CD14-positive monocyte (primary cell): ENCODE measurements around the gene CLVS2. TPM values are rescaled to one million over a fixed set of nuclear protein-coding genes. Genes with fewer than 3 reads are reported as not detected.

ENCODE experiments used
- DNase-seq, 3 donors: peaks; one replicate each; pipeline ENCODE4 v3.0.0-alpha.2; 2011 to 2022
- H2AFZ ChIP-seq: 2 replicates; pipeline ENCODE4 v1.6.0; 2012; ENCODE audit warnings: mild to moderate bottlenecking, low read depth, low read length, inconsistent platforms; ENCODE audit not compliant: insufficient read depth, poor library complexity, severe bottlenecking
- H3K27ac ChIP-seq, 2 donors: 1 replicate in 1 of 2; 2 replicates in 1 of 2; pipeline ENCODE4 v1.5.1; 2012 to 2013; ENCODE audit warnings: low read length in 2 of 2, control low read depth in 1 of 2, inconsistent platforms in 1 of 2, low read depth in 1 of 2, mild to moderate bottlenecking in 1 of 2
- H3K27me3 ChIP-seq, 2 donors: one replicate each; pipeline versions ENCODE4 v1.6.0 to v1.6.1; 2011 to 2013; ENCODE audit warnings: low read length in 2 of 2; ENCODE audit not compliant: control insufficient read depth in 2 of 2, insufficient read depth in 2 of 2
- H3K36me3 ChIP-seq, 2 donors: replicated peaks in 1 of 2; 1 replicate in 1 of 2; 2 replicates in 1 of 2; pipeline versions ENCODE4 v1.5.1 to v1.6.1; 2012 to 2013; ENCODE audit warnings: low read length in 2 of 2, control low read depth in 1 of 2, inconsistent platforms in 1 of 2, mild to moderate bottlenecking in 1 of 2; ENCODE audit not compliant: insufficient read depth in 2 of 2, control insufficient read depth in 1 of 2
- H3K4me1 ChIP-seq, 2 donors: 1 replicate in 1 of 2; 2 replicates in 1 of 2; pipeline versions ENCODE4 v1.5.1 to v1.6.1; 2012 to 2013; ENCODE audit warnings: low read length in 2 of 2, control low read depth in 1 of 2, inconsistent platforms in 1 of 2, mild to moderate bottlenecking in 1 of 2, moderate library complexity in 1 of 2; ENCODE audit not compliant: insufficient read depth in 2 of 2, control insufficient read depth in 1 of 2
- H3K4me2 ChIP-seq: replicated peaks from 2 replicates; pipeline ENCODE3; 2012; ENCODE audit warnings: low read length, moderate library complexity, mild to moderate bottlenecking; ENCODE audit not compliant: poor library complexity, severe bottlenecking; ENCODE audit errors: extremely low read depth
- H3K4me3 ChIP-seq, 3 experiments: fragments of 200-600 bp in 1 of 3; sonication (generic) in 1 of 3; replicated peaks in 1 of 3; 1 replicate in 2 of 3; 2 replicates in 1 of 3; pipeline ENCODE4 v1.5.1; 2011 to 2013; ENCODE audit warnings: low read length in 3 of 3, mild to moderate bottlenecking in 3 of 3, control low read depth in 2 of 3, low read depth in 2 of 3, inconsistent platforms in 1 of 3, moderate library complexity in 1 of 3
- H3K79me2 ChIP-seq: 2 replicates; pipeline ENCODE4 v1.6.0; 2012; ENCODE audit warnings: mild to moderate bottlenecking, control low read depth, inconsistent platforms, low read length, moderate library complexity; ENCODE audit not compliant: insufficient read depth
- H3K9ac ChIP-seq: 2 replicates; pipeline ENCODE4 v1.6.0; 2017; ENCODE audit warnings: low read length, mild to moderate bottlenecking; ENCODE audit not compliant: insufficient read depth, poor library complexity, severe bottlenecking
- H3K9me3 ChIP-seq, 2 donors: replicated peaks in 1 of 2; 1 replicate in 1 of 2; 2 replicates in 1 of 2; pipeline versions ENCODE4 v1.5.1 to v1.6.1; 2012 to 2013; ENCODE audit warnings: low read length in 2 of 2, control low read depth in 1 of 2; ENCODE audit not compliant: control insufficient read depth in 1 of 2, insufficient read depth in 1 of 2
- H4K20me1 ChIP-seq: 2 replicates; pipeline ENCODE4 v1.6.0; 2012; ENCODE audit warnings: mild to moderate bottlenecking, low read length, control low read depth, moderate library complexity; ENCODE audit not compliant: insufficient read depth
- H3K27ac Mint-ChIP-seq, 7 donors: one replicate each; pipeline ENCODE4 v1.8.0; 2020; ENCODE audit warnings: mild to moderate bottlenecking in 7 of 7, mixed read lengths in 7 of 7, moderate library complexity in 6 of 7, inconsistent platforms in 2 of 7
- H3K27me3 Mint-ChIP-seq, 3 donors: one replicate each; pipeline ENCODE4 v1.8.0; 2021 to 2022; ENCODE audit warnings: low read depth in 3 of 3, mild to moderate bottlenecking in 3 of 3, mixed read lengths in 3 of 3, moderate library complexity in 3 of 3, inconsistent platforms in 1 of 3
- H3K36me3 Mint-ChIP-seq, 2 donors: one replicate each; pipeline ENCODE4 v1.8.0; 2020; ENCODE audit warnings: mixed read lengths in 2 of 2, inconsistent platforms in 1 of 2, mild to moderate bottlenecking in 1 of 2
- H3K4me1 Mint-ChIP-seq: one replicate; pipeline ENCODE4 v1.8.0; 2020; ENCODE audit warnings: mild to moderate bottlenecking, mixed read lengths
- H3K4me3 Mint-ChIP-seq, 2 donors: one replicate each; pipeline ENCODE4 v1.8.0; 2020; ENCODE audit warnings: mild to moderate bottlenecking in 2 of 2, mixed read lengths in 2 of 2, moderate library complexity in 1 of 2
- H3K9me3 Mint-ChIP-seq, 7 donors: one replicate each; pipeline ENCODE4 v1.8.0; 2020 to 2022; ENCODE audit warnings: mixed read lengths in 7 of 7, mild to moderate bottlenecking in 6 of 7, moderate library complexity in 6 of 7, inconsistent platforms in 2 of 7
- CTCF ChIP-seq: fragments of 200-600 bp; IDR thresholded peaks from one replicate; pipeline ENCODE4 v1.8.0; 2022; ENCODE audit warnings: antibody characterized with exemption, mild to moderate bottlenecking
- WGBS: methylation state at CpG from one replicate; pipeline ENCODE4 v1.1.5; 2013; ENCODE audit warnings: missing lambda C conversion rate; ENCODE audit not compliant: insufficient coverage; 5-methylcytosine and 5-hydroxymethylcytosine counted together
- intact Hi-C, 2 donors: fragments of 100-400 bp; cut with micrococcal nuclease; formaldehyde crosslinking; loops; one replicate each; pipeline versions ENCODE4 v1.15.0 to v1.15.1; 2023
- polyA plus RNA-seq, 3 donors: library from polyadenylated mRNA; depleted of rRNA in 1 of 3; unstranded in 2 of 3; stranded (reverse) in 1 of 3; fragments of 300-500 nt in 2 of 3; fragments of >200 nt in 1 of 3; fragmentation: Illumina TruSeq in 2 of 3; gene quantifications; 1 replicate in 2 of 3; 2 replicates in 1 of 3; pipeline ENCODE4 v1.2.3, GENCODE V29; 2012 to 2021

The CLVS2 gene
- polyA plus RNA-seq, 3 donors: not detected

GRCh38 chr6:123091896-123092271 lies 95.8 kb downstream of the CLVS2 start:
- Mint-ChIP-seq H3K4me1 (no peaks in the 10 kb centered on the region), H3K27me3 (peaks cover 0 to 1% (median 0%) of the 10 kb centered on the region in 3 donors), H3K4me3 (no peak overlapping the region), H3K9me3 (no peaks in the 10 kb centered on the region), H3K36me3 (no peaks in the 10 kb centered on the region), H3K27ac (no peak overlapping the region)
- H3K79me2 ChIP-seq: no peaks in the 10 kb centered on the region
- no peaks in the 10 kb centered on the region for H3K4me1 ChIP-seq
- H4K20me1 ChIP-seq: no peaks in the 10 kb centered on the region
- H3K4me2 ChIP-seq: no peak overlapping the region
- intact Hi-C loops: no loop called here
- DNase-seq: no peak
- H2AFZ ChIP-seq: no peak overlapping the region
- no peaks in the 10 kb centered on the region for H3K36me3 ChIP-seq
- H3K9me3 ChIP-seq: no peaks in the 10 kb centered on the region
- H3K9ac ChIP-seq: no peak overlapping the region
- no peak overlapping the region for H3K27ac ChIP-seq
- H3K4me3 ChIP-seq: no peak overlapping the region
- no peaks in the 10 kb centered on the region for H3K27me3 ChIP-seq
- TF ChIP-seq CTCF: no peak

- Histone ChIP-seq H3K79me2 (no peaks in the 10 kb centered on the region), H4K20me1 (no peaks in the 10 kb centered on the region), H3K36me3 (no peaks in the 10 kb centered on the region), H3K4me1 (no peaks in the 10 kb centered on the region), H3K9ac (no peak overlapping the region), H3K4me3 (no peak overlapping the region), H3K4me2 (no peak overlapping the region), H2AFZ (no peak overlapping the region), H3K27ac (no peak overlapping the region), H3K9me3 (no peaks in the 10 kb centered on the region), H3K27me3 (no peaks in the 10 kb centered on the region)
- DNase-seq: no peak
- intact Hi-C loops: no loop called here
- TF ChIP-seq CTCF: no peak
- no peaks in the 10 kb centered on the region for H3K9me3 Mint-ChIP-seq
- no peak overlapping the region for H3K4me3 Mint-ChIP-seq
- H3K4me1 Mint-ChIP-seq: no peaks in the 10 kb centered on the region
- no peaks in the 10 kb centered on the region for H3K36me3 Mint-ChIP-seq
- peaks cover 0 to 1% (median 0%) of the 10 kb centered on the region in 3 donors for H3K27me3 Mint-ChIP-seq
- no CpG with 5 or more reads among the region's 1 CpG for WGBS
- no peak overlapping the region for H3K27ac Mint-ChIP-seq
These were observed 98.8 kb downstream of the CLVS2 start for GRCh38 chr6:123094795-123095194.
